Measurements from ENCODE around the gene RBM20.
"Not testable (repeated sequence)": the region's sequence is repeated elsewhere in the genome, so short reads cannot be mapped to it uniquely, and the experiment has no call there.

RBM20 gene

GRCh38 chr10:110625951-110626855 lies 17.9 kb upstream of the RBM20 start:
- DNase-seq: no peak

- DNase-seq: no peak
Measured at GRCh38 chr10:110628161-110628560, 16.0 kb upstream of the RBM20 start.

GRCh38 chr10:110629680-110630191 lies 14.4 kb upstream of the RBM20 start:
- DNase-seq: no peak

GRCh38 chr10:110631934-110632333 lies 12.2 kb upstream of the RBM20 start:
- no peak for DNase-seq

- DNase-seq: no peak
Measured at GRCh38 chr10:110632591-110633215, 11.4 kb upstream of the RBM20 start.

GRCh38 chr10:110634527-110635209 lies 9.5 kb upstream of the RBM20 start:
- no peak for DNase-seq

- DNase-seq: no peak
Measured at GRCh38 chr10:110636572-110636931, 7.6 kb upstream of the RBM20 start.

GRCh38 chr10:110636932-110637557 lies 7.1 kb upstream of the RBM20 start:
- DNase-seq: no peak

- DNase-seq: no peak
Measured at GRCh38 chr10:110637558-110638053, 6.5 kb upstream of the RBM20 start.

GRCh38 chr10:110638319-110638718 lies 5.8 kb upstream of the RBM20 start:
- no peak for DNase-seq

- not testable (repeated sequence) for DNase-seq
Measured at GRCh38 chr10:110639046-110639445, 5.1 kb upstream of the RBM20 start.

- DNase-seq: not testable (repeated sequence)
Measured at GRCh38 chr10:110639858-110640257, 4.3 kb upstream of the RBM20 start.

- DNase-seq: no peak
Measured at GRCh38 chr10:110641256-110641655, 2.9 kb upstream of the RBM20 start.

GRCh38 chr10:110642204-110643034 lies 1.7 kb upstream of the RBM20 start:
- DNase-seq: no peak

GRCh38 chr10:110643035-110643652 lies 992 bp upstream of the RBM20 start:
- no peak for DNase-seq

GRCh38 chr10:110644598-110645462 lies 694 bp downstream of the RBM20 start:
- no peak for DNase-seq

GRCh38 chr10:110646417-110647135 lies 2.4 kb downstream of the RBM20 start:
- DNase-seq: no peak

GRCh38 chr10:110647136-110647430 lies 2.9 kb downstream of the RBM20 start:
- no peak for DNase-seq

- no peak for DNase-seq
Measured at GRCh38 chr10:110648692-110649346, 4.7 kb downstream of the RBM20 start.

Measured in midbrain (tissue), 1 donor.